Astrocyte (in vitro differentiated cells and primary cell): ENCODE measurements around the gene CACNA1B. TPM values are rescaled to one million over a fixed set of nuclear protein-coding genes. Genes with fewer than 3 reads are reported as not detected.

Experiments
- DNase-seq: peaks from one replicate; pipeline ENCODE4 v3.0.0-alpha.2; 2010; ENCODE audit warnings: low read depth
- FAIRE-seq: peaks from 2 replicates; lab custom pipeline; 2011; peaks lifted over from hg19 to GRCh38; lab: Jason Lieb, UNC
- H2AFZ ChIP-seq: 2 replicates; pipeline ENCODE4 v1.6.0; 2012; ENCODE audit warnings: low read depth, low read length, inconsistent platforms
- H3K27ac ChIP-seq: 2 replicates; pipeline ENCODE4 v1.5.1; 2011; ENCODE audit warnings: low read depth, low read length, inconsistent platforms
- H3K27me3 ChIP-seq: 2 replicates; pipeline ENCODE4 v1.6.0; 2011; ENCODE audit warnings: low read length, inconsistent platforms; ENCODE audit not compliant: insufficient read depth
- H3K36me3 ChIP-seq: 2 replicates; pipeline ENCODE4 v1.5.1; 2011; ENCODE audit warnings: low read length, inconsistent platforms; ENCODE audit not compliant: insufficient read depth
- H3K4me1 ChIP-seq: 2 replicates; pipeline ENCODE4 v1.5.1; 2011; ENCODE audit warnings: low read length, inconsistent platforms; ENCODE audit not compliant: insufficient read depth
- H3K4me2 ChIP-seq: 2 replicates; pipeline ENCODE4 v1.6.0; 2012; ENCODE audit warnings: low read length, inconsistent platforms
- H3K4me3 ChIP-seq: 2 replicates; pipeline ENCODE4 v1.5.1; 2011; ENCODE audit warnings: low read depth, mild to moderate bottlenecking, low read length, inconsistent platforms; ENCODE audit not compliant: insufficient read depth
- H3K79me2 ChIP-seq: 2 replicates; pipeline ENCODE4 v1.6.0; 2012; ENCODE audit warnings: mild to moderate bottlenecking, low read length, inconsistent platforms; ENCODE audit not compliant: insufficient read depth
- H3K9ac ChIP-seq: 2 replicates; pipeline ENCODE4 v1.6.0; 2012; ENCODE audit warnings: mild to moderate bottlenecking, low read length, inconsistent platforms
- H3K9me3 ChIP-seq: 2 replicates; pipeline ENCODE4 v1.5.1; 2012; ENCODE audit warnings: low read depth, mild to moderate bottlenecking, low read length, inconsistent platforms; ENCODE audit not compliant: insufficient read depth
- H4K20me1 ChIP-seq: 2 replicates; pipeline ENCODE4 v1.6.0; 2012; ENCODE audit warnings: low read length, inconsistent platforms; ENCODE audit not compliant: insufficient read depth
- H3K27ac Mint-ChIP-seq: one replicate; pipeline ENCODE4 v1.8.0; 2021; ENCODE audit warnings: mild to moderate bottlenecking, mixed read lengths; ENCODE audit not compliant: unreplicated experiment
- H3K27me3 Mint-ChIP-seq: one replicate; pipeline ENCODE4 v1.8.0; 2021; ENCODE audit warnings: low read depth, mixed read lengths; ENCODE audit not compliant: unreplicated experiment
- H3K36me3 Mint-ChIP-seq: one replicate; pipeline ENCODE4 v1.8.0; 2021; ENCODE audit warnings: low read depth, mixed read lengths; ENCODE audit not compliant: unreplicated experiment
- H3K4me1 Mint-ChIP-seq: one replicate; pipeline ENCODE4 v1.8.0; 2021; ENCODE audit warnings: low read depth, mixed read lengths; ENCODE audit not compliant: unreplicated experiment
- H3K4me3 Mint-ChIP-seq: one replicate; pipeline ENCODE4 v1.8.0; 2021; ENCODE audit warnings: mild to moderate bottlenecking, moderate library complexity, mixed read lengths; ENCODE audit not compliant: unreplicated experiment
- H3K9me3 Mint-ChIP-seq: one replicate; pipeline ENCODE4 v1.8.0; 2021; ENCODE audit warnings: mild to moderate bottlenecking, mixed read lengths; ENCODE audit not compliant: unreplicated experiment
- CTCF ChIP-seq: IDR thresholded peaks from 2 replicates; pipeline ENCODE4 v1.5.1; 2011; ENCODE audit warnings: low read depth, mild to moderate bottlenecking, inconsistent platforms, low read length, moderate library complexity; ENCODE audit not compliant: insufficient read depth
- EZH2 ChIP-seq: IDR thresholded peaks from 2 replicates; pipeline ENCODE4 v1.6.1; 2012; ENCODE audit warnings: mild to moderate bottlenecking, low read length, inconsistent platforms; ENCODE audit not compliant: insufficient read depth
- total RNA-seq: library from RNA; stranded (reverse); gene quantifications from 2 replicates; pipeline ENCODE4 v1.2.1, GENCODE V29; 2021

The CACNA1B gene
- total RNA-seq, 1 donor from 2014 or later, result 3.1 TPM

DNA sequence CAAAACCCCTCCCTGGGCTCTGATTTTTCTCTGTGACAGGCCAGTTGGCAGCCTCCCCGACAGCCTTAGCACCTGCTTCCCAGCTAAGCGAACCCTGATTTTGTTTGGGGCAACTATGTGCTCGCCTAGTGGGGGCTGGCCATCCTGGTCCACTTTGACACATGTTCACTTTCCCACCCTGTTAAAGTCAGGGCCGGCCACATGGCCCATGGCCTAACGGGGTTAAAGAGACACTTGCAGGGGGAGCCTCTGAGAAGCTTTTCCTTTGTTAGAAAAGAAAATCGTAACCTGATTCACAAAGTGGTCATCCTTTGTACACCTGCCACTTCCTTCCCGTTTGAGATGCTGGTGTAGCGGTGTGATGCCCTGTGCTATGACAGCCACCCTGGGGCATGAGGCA is 1.3 kb upstream of the CACNA1B start:
- no peaks in the 10 kb centered on the region for H3K4me1 ChIP-seq
- no peaks in the 10 kb centered on the region for H3K9me3 ChIP-seq
- TF ChIP-seq CTCF (no peak), EZH2 (no peak)
- H4K20me1 ChIP-seq, result no peaks in the 10 kb centered on the region
- peak overlapping the region; percentile 69 for H3K4me3 Mint-ChIP-seq
- DNase-seq (no peak), FAIRE-seq (no peak)
- no peaks in the 10 kb centered on the region for H3K36me3 ChIP-seq
- peaks cover 10% of the 10 kb centered on the region for H3K9me3 Mint-ChIP-seq
- no peaks in the 10 kb centered on the region for H3K27me3 ChIP-seq
- no peaks in the 10 kb centered on the region for H3K36me3 Mint-ChIP-seq
- no peak overlapping the region for H2AFZ ChIP-seq
- H3K79me2 ChIP-seq, result no peaks in the 10 kb centered on the region
- H3K27ac Mint-ChIP-seq, result no peak overlapping the region
- no peak overlapping the region for H3K27ac ChIP-seq
- H3K27me3 Mint-ChIP-seq, result peaks cover 36% of the 10 kb centered on the region
- no peak overlapping the region for H3K4me2 ChIP-seq
- H3K4me1 Mint-ChIP-seq, result no peaks in the 10 kb centered on the region
- H3K9ac ChIP-seq, result no peak overlapping the region
- H3K4me3 ChIP-seq, result no peak overlapping the region

DNA sequence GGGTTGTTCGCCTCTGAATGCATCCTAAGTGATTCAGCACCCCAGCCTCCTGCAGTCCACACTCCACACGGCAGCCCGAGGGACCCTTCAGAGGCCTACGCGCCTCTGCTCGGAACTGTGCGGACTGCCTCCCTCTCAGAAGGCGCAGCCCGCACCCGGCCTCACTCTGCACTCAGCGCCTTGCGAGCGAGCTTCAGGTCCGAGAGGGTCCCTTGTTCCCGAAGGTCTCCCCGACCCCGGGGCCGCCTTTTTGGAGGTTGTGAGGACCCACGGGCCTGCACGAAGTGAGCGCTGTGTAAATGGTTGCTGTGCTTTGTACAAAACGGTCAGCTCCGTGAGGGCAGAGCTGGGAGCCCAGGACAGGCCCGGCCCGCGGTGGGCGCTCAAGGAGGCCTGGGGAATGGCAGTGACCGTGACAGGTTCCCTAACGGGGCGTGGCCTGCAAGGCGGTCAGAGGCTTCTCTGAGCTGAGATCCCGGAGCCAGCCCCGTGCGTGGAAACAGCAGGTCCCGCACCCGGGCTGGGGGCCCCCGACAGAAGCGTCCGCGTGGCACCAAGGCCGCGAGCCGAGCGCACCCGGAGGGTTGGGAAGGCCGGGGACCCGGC is 698 bp upstream of the CACNA1B start:
- H3K4me2 ChIP-seq, result no peak overlapping the region
- peaks cover 10% of the 10 kb centered on the region for H3K9me3 Mint-ChIP-seq
- H3K9ac ChIP-seq, result no peak overlapping the region
- H3K27ac Mint-ChIP-seq, result no peak overlapping the region
- FAIRE-seq (no peak), DNase-seq (no peak)
- no peaks in the 10 kb centered on the region for H3K4me1 ChIP-seq
- no peaks in the 10 kb centered on the region for H3K9me3 ChIP-seq
- H3K27me3 Mint-ChIP-seq, result peaks cover 36% of the 10 kb centered on the region
- H3K4me1 Mint-ChIP-seq, result no peaks in the 10 kb centered on the region
- no peaks in the 10 kb centered on the region for H3K27me3 ChIP-seq
- H3K27ac ChIP-seq, result no peak overlapping the region
- H3K36me3 ChIP-seq, result no peaks in the 10 kb centered on the region
- no peaks in the 10 kb centered on the region for H4K20me1 ChIP-seq
- TF ChIP-seq CTCF (no peak), EZH2 (no peak)
- H3K4me3 Mint-ChIP-seq, result no peak overlapping the region
- H3K36me3 Mint-ChIP-seq, result no peaks in the 10 kb centered on the region
- H2AFZ ChIP-seq, result no peak overlapping the region
- H3K4me3 ChIP-seq, result no peak overlapping the region
- no peaks in the 10 kb centered on the region for H3K79me2 ChIP-seq

GRCh38 chr9:137878146-137878941 is 762 bp downstream of the CACNA1B start:
- Histone ChIP-seq H3K27ac (no peak overlapping the region), H4K20me1 (no peaks in the 10 kb centered on the region), H3K27me3 (no peaks in the 10 kb centered on the region), H3K4me2 (peak overlapping the region; percentile 83), H3K36me3 (no peaks in the 10 kb centered on the region), H3K9me3 (no peaks in the 10 kb centered on the region), H2AFZ (peak overlapping the region; percentile 63), H3K79me2 (no peaks in the 10 kb centered on the region), H3K4me1 (no peaks in the 10 kb centered on the region), H3K4me3 (peak overlapping the region; percentile 37), H3K9ac (no peak overlapping the region)
- Mint-ChIP-seq H3K4me3 (no peak overlapping the region), H3K4me1 (no peaks in the 10 kb centered on the region), H3K27me3 (peaks cover 31% of the 10 kb centered on the region), H3K9me3 (peaks cover 10% of the 10 kb centered on the region), H3K27ac (no peak overlapping the region), H3K36me3 (no peaks in the 10 kb centered on the region)
- FAIRE-seq (no peak), DNase-seq (no peak)
- TF ChIP-seq EZH2 (no peak), CTCF (no peak)
